GM23338 (cell line): ENCODE measurements around the gene SEMG2. TPM values are rescaled to one million over a fixed set of nuclear protein-coding genes. Genes with fewer than 3 reads are reported as not detected.

ENCODE experiments used
- ATAC-seq: fragments of 200-7000 bp; cut with Tn5 transposase; 3 replicates; pipeline ENCODE4 v1.9.1; 2020
- DNase-seq: peaks from one replicate; pipeline ENCODE4 v3.0.0-alpha.2; 2015; ENCODE audit warnings: low spot score
- H2AFZ ChIP-seq: fragments of 200-600 bp; sonication (generic); 2 replicates; pipeline ENCODE4 v1.8.0; 2016; ENCODE audit warnings: antibody characterized with exemption, mild to moderate bottlenecking, moderate library complexity
- H3F3A ChIP-seq: fragments of 200-600 bp; sonication (generic); replicated peaks from 2 replicates; pipeline ENCODE4 v1.8.0; 2017; ENCODE audit warnings: antibody characterized with exemption, mixed run types, low read depth
- H3K27ac ChIP-seq: fragments of 200-600 bp; sonication (generic); 2 replicates; pipeline ENCODE4 v1.6.1; 2016; ENCODE audit warnings: low read depth
- H3K27me3 ChIP-seq: fragments of 200-600 bp; sonication (generic); 2 replicates; pipeline ENCODE4 v1.8.0; 2016; ENCODE audit warnings: mild to moderate bottlenecking, mixed run types, moderate library complexity; ENCODE audit not compliant: insufficient read depth
- H3K36me3 ChIP-seq: fragments of 200-600 bp; sonication (generic); 2 replicates; pipeline ENCODE4 v1.8.0; 2016; ENCODE audit warnings: mild to moderate bottlenecking; ENCODE audit not compliant: insufficient read depth
- H3K4me1 ChIP-seq: fragments of 200-600 bp; sonication (generic); 2 replicates; pipeline ENCODE4 v1.8.0; 2016; ENCODE audit warnings: mild to moderate bottlenecking, moderate library complexity; ENCODE audit not compliant: insufficient read depth
- H3K4me2 ChIP-seq: fragments of 200-600 bp; sonication (generic); 2 replicates; pipeline ENCODE4 v1.7.1; 2017; ENCODE audit warnings: mixed run types
- H3K4me3 ChIP-seq: fragments of 200-600 bp; sonication (generic); 2 replicates; pipeline ENCODE4 v1.6.1; 2016; ENCODE audit warnings: mixed run types
- H3K79me2 ChIP-seq: fragments of 200-600 bp; sonication (generic); replicated peaks from 2 replicates; pipeline ENCODE4 v1.8.0; 2017; ENCODE audit warnings: mild to moderate bottlenecking; ENCODE audit not compliant: insufficient read depth
- H3K9me2 ChIP-seq: fragments of 200-600 bp; sonication (generic); 2 replicates; pipeline ENCODE4 v1.8.0; 2017; ENCODE audit not compliant: insufficient read depth
- H4K20me1 ChIP-seq: fragments of 200-600 bp; sonication (generic); replicated peaks from 2 replicates; pipeline ENCODE4 v1.8.0; 2017; ENCODE audit warnings: mild to moderate bottlenecking; ENCODE audit not compliant: insufficient read depth
- H3K27ac Mint-ChIP-seq: 2 replicates; pipeline ENCODE4 v1.8.0; 2020; ENCODE audit warnings: inconsistent platforms, mild to moderate bottlenecking, moderate library complexity, mixed read lengths
- H3K27me3 Mint-ChIP-seq: 3 replicates; pipeline ENCODE4 v1.8.0; 2022; ENCODE audit warnings: low read depth, mild to moderate bottlenecking, moderate library complexity, mixed read lengths, inconsistent platforms; ENCODE audit not compliant: insufficient read depth, poor library complexity
- H3K36me3 Mint-ChIP-seq: 3 replicates; pipeline ENCODE4 v1.8.0; 2021; ENCODE audit warnings: low read depth, mild to moderate bottlenecking, inconsistent platforms, moderate library complexity, mixed read lengths
- H3K4me1 Mint-ChIP-seq: 3 replicates; pipeline ENCODE4 v1.8.0; 2020; ENCODE audit warnings: mild to moderate bottlenecking, inconsistent platforms, mixed read lengths
- H3K4me3 Mint-ChIP-seq: 3 replicates; pipeline ENCODE4 v1.8.0; 2021; ENCODE audit warnings: moderate library complexity, mild to moderate bottlenecking, inconsistent platforms, mixed read lengths
- H3K9me3 Mint-ChIP-seq: 3 replicates; pipeline ENCODE4 v1.8.0; 2020; ENCODE audit warnings: moderate library complexity, mild to moderate bottlenecking, inconsistent platforms, mixed read lengths
- CREB1 ChIP-seq: fragments of 250-450 bp; sonication (Bioruptor Pico); IDR thresholded peaks from 2 replicates; pipeline ENCODE4 v1.5.0; 2020; ENCODE audit warnings: low read depth, mild to moderate bottlenecking, moderate library complexity
- ETS1 ChIP-seq: IDR thresholded peaks from 2 replicates; pipeline ENCODE4 v1.6.1; 2016; ENCODE audit warnings: antibody characterized with exemption
- EZH2 ChIP-seq: fragments of 200-600 bp; sonication (generic); IDR thresholded peaks from one replicate; pipeline ENCODE4 v1.8.0; 2017; ENCODE audit warnings: antibody characterized with exemption, mild to moderate bottlenecking, low read depth; ENCODE audit not compliant: unreplicated experiment
- EZH2phosphoT487 ChIP-seq: fragments of 200-600 bp; sonication (generic); IDR thresholded peaks from one replicate; pipeline ENCODE4 v1.8.1; 2018; ENCODE audit warnings: antibody characterized with exemption; ENCODE audit not compliant: unreplicated experiment
- JUNB ChIP-seq: IDR thresholded peaks from one replicate; pipeline ENCODE4 v1.6.1; 2016; ENCODE audit warnings: antibody characterized with exemption; ENCODE audit not compliant: unreplicated experiment
- STAT1 ChIP-seq: IDR thresholded peaks from one replicate; pipeline ENCODE4 v1.6.1; 2016; ENCODE audit warnings: antibody characterized with exemption; ENCODE audit not compliant: unreplicated experiment
- ZNF114 ChIP-seq: fragments of 250-450 bp; sonication (Bioruptor Pico); IDR thresholded peaks from 2 replicates; pipeline ENCODE4 v1.5.0; 2020; ENCODE audit warnings: mild to moderate bottlenecking, moderate library complexity
- ZNF331 ChIP-seq: fragments of 250-450 bp; sonication (Bioruptor Pico); IDR thresholded peaks from 2 replicates; pipeline ENCODE4 v1.5.0; 2020; ENCODE audit warnings: low read depth, mild to moderate bottlenecking, moderate library complexity
- ZNF462 ChIP-seq: fragments of 250-450 bp; sonication (Bioruptor Pico); IDR thresholded peaks from 2 replicates; pipeline ENCODE4 v1.5.0; 2020; ENCODE audit warnings: mild to moderate bottlenecking, moderate library complexity
- polyA plus RNA-seq: library from polyadenylated mRNA; unstranded; fragments of >200 nt; fragmentation: Nextera tagmentation; extraction: Ambion mirVana; gene quantifications from 2 replicates; pipeline ENCODE4 v1.2.1, GENCODE V29; 2016
- total RNA-seq: library from RNA; depleted of rRNA; stranded (reverse); fragments of >200 nt; shearing (Covaris generic); gene quantifications from 2 replicates; pipeline ENCODE4 v1.2.3, GENCODE V29; 2014
- TF ChIP-seq, protein P1 (sequence below), 2 experiments: fragments of 200-600 bp in 1 of 2; sonication (generic) in 1 of 2; conservative IDR thresholded peaks; 2 replicates each; pipeline versions ENCODE4 v1.5.1 to v1.6.1; 2016 to 2017; ENCODE audit warnings: antibody characterized with exemption in 2 of 2, low read depth in 2 of 2, mild to moderate bottlenecking in 2 of 2, moderate library complexity in 1 of 2

Gene SEMG2
- total and polyA plus RNA-seq, 2 experiments from 2014 or later = not detected

- DNase-seq (no peak), ATAC-seq (no peak)
- no peaks in the 10 kb centered on the region for H3K27me3 ChIP-seq
- H3K9me2 ChIP-seq = no peaks in the 10 kb centered on the region
- H3K79me2 ChIP-seq = no peaks in the 10 kb centered on the region
- H3K4me2 ChIP-seq = no peak overlapping the region
- H3K27me3 Mint-ChIP-seq = peaks cover 4% of the 10 kb centered on the region
- no peaks in the 10 kb centered on the region for H3K36me3 ChIP-seq
- H3K4me3 Mint-ChIP-seq = no peak overlapping the region
- H3K27ac ChIP-seq = no peak overlapping the region
- H3K4me1 ChIP-seq = no peaks in the 10 kb centered on the region
- H3K4me1 Mint-ChIP-seq = no peaks in the 10 kb centered on the region
- no peaks in the 10 kb centered on the region for H3K36me3 Mint-ChIP-seq
- TF ChIP-seq EZH2 (no peak), ETS1 (no peak), STAT1 (no peak), ZNF331 (CRISPR knock-in tag) (no peak), EZH2phosphoT487 (no peak), CREB1 (CRISPR knock-in tag) (no peak)
- H3K9me3 Mint-ChIP-seq = no peaks in the 10 kb centered on the region
- no peak overlapping the region for H3K27ac Mint-ChIP-seq
- no peak overlapping the region for H3K4me3 ChIP-seq
- H3F3A ChIP-seq = no peaks in the 10 kb centered on the region
- H4K20me1 ChIP-seq = no peaks in the 10 kb centered on the region
- no peak overlapping the region for H2AFZ ChIP-seq
Measured at GRCh38 chr20:45247865-45248264, 26.7 kb downstream of the SEMG2 start.

GRCh38 chr20:45248609-45249008 is 27.4 kb downstream of the SEMG2 start:
- Mint-ChIP-seq H3K4me1 (no peaks in the 10 kb centered on the region), H3K4me3 (no peak overlapping the region), H3K9me3 (no peaks in the 10 kb centered on the region), H3K27me3 (peaks cover 4% of the 10 kb centered on the region), H3K36me3 (no peaks in the 10 kb centered on the region), H3K27ac (no peak overlapping the region)
- DNase-seq = no peak
- Histone ChIP-seq H3F3A (no peaks in the 10 kb centered on the region), H4K20me1 (no peaks in the 10 kb centered on the region), H3K27me3 (no peaks in the 10 kb centered on the region), H3K4me3 (no peak overlapping the region), H3K9me2 (no peaks in the 10 kb centered on the region), H3K36me3 (no peaks in the 10 kb centered on the region), H3K79me2 (no peaks in the 10 kb centered on the region), H3K27ac (no peak overlapping the region), H3K4me2 (no peak overlapping the region), H2AFZ (no peak overlapping the region), H3K4me1 (no peaks in the 10 kb centered on the region)
- no peak for ATAC-seq
- no peak for TF ChIP-seq JUNB
- no peak for TF ChIP-seq ETS1
- no peak for TF ChIP-seq ZNF331 (CRISPR knock-in tag)
- no peak for TF ChIP-seq ZNF114
- TF ChIP-seq, protein P1, sequence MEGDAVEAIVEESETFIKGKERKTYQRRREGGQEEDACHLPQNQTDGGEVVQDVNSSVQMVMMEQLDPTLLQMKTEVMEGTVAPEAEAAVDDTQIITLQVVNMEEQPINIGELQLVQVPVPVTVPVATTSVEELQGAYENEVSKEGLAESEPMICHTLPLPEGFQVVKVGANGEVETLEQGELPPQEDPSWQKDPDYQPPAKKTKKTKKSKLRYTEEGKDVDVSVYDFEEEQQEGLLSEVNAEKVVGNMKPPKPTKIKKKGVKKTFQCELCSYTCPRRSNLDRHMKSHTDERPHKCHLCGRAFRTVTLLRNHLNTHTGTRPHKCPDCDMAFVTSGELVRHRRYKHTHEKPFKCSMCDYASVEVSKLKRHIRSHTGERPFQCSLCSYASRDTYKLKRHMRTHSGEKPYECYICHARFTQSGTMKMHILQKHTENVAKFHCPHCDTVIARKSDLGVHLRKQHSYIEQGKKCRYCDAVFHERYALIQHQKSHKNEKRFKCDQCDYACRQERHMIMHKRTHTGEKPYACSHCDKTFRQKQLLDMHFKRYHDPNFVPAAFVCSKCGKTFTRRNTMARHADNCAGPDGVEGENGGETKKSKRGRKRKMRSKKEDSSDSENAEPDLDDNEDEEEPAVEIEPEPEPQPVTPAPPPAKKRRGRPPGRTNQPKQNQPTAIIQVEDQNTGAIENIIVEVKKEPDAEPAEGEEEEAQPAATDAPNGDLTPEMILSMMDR (conservative IDR thresholded peaks at IDR 0.05; ENCODE audit: low read depth in 2 of 2) = no peak
- no peak for TF ChIP-seq EZH2phosphoT487
- no peak for TF ChIP-seq STAT1
- TF ChIP-seq ZNF462 = no peak
- TF ChIP-seq CREB1 (CRISPR knock-in tag) = no peak
